GM23338 (cell line): ENCODE data around the gene FOXP2. TPM values are rescaled to one million over a fixed set of nuclear protein-coding genes. Genes with fewer than 3 reads are reported as not detected.

ENCODE experiments used
- ATAC-seq: fragments of 200-7000 bp; cut with Tn5 transposase; 3 replicates; pipeline ENCODE4 v1.9.1; 2020
- DNase-seq: peaks from one replicate; pipeline ENCODE4 v3.0.0-alpha.2; 2015; ENCODE audit warnings: low spot score
- H2AFZ ChIP-seq: fragments of 200-600 bp; sonication (generic); 2 replicates; pipeline ENCODE4 v1.8.0; 2016; ENCODE audit warnings: antibody characterized with exemption, mild to moderate bottlenecking, moderate library complexity
- H3F3A ChIP-seq: fragments of 200-600 bp; sonication (generic); replicated peaks from 2 replicates; pipeline ENCODE4 v1.8.0; 2017; ENCODE audit warnings: antibody characterized with exemption, mixed run types, low read depth
- H3K27ac ChIP-seq: fragments of 200-600 bp; sonication (generic); 2 replicates; pipeline ENCODE4 v1.6.1; 2016; ENCODE audit warnings: low read depth
- H3K27me3 ChIP-seq: fragments of 200-600 bp; sonication (generic); 2 replicates; pipeline ENCODE4 v1.8.0; 2016; ENCODE audit warnings: mild to moderate bottlenecking, mixed run types, moderate library complexity; ENCODE audit not compliant: insufficient read depth
- H3K36me3 ChIP-seq: fragments of 200-600 bp; sonication (generic); 2 replicates; pipeline ENCODE4 v1.8.0; 2016; ENCODE audit warnings: mild to moderate bottlenecking; ENCODE audit not compliant: insufficient read depth
- H3K4me1 ChIP-seq: fragments of 200-600 bp; sonication (generic); 2 replicates; pipeline ENCODE4 v1.8.0; 2016; ENCODE audit warnings: mild to moderate bottlenecking, moderate library complexity; ENCODE audit not compliant: insufficient read depth
- H3K4me2 ChIP-seq: fragments of 200-600 bp; sonication (generic); 2 replicates; pipeline ENCODE4 v1.7.1; 2017; ENCODE audit warnings: mixed run types
- H3K4me3 ChIP-seq: fragments of 200-600 bp; sonication (generic); 2 replicates; pipeline ENCODE4 v1.6.1; 2016; ENCODE audit warnings: mixed run types
- H3K79me2 ChIP-seq: fragments of 200-600 bp; sonication (generic); replicated peaks from 2 replicates; pipeline ENCODE4 v1.8.0; 2017; ENCODE audit warnings: mild to moderate bottlenecking; ENCODE audit not compliant: insufficient read depth
- H3K9me2 ChIP-seq: fragments of 200-600 bp; sonication (generic); 2 replicates; pipeline ENCODE4 v1.8.0; 2017; ENCODE audit not compliant: insufficient read depth
- H4K20me1 ChIP-seq: fragments of 200-600 bp; sonication (generic); replicated peaks from 2 replicates; pipeline ENCODE4 v1.8.0; 2017; ENCODE audit warnings: mild to moderate bottlenecking; ENCODE audit not compliant: insufficient read depth
- H3K27ac Mint-ChIP-seq: 2 replicates; pipeline ENCODE4 v1.8.0; 2020; ENCODE audit warnings: inconsistent platforms, mild to moderate bottlenecking, moderate library complexity, mixed read lengths
- H3K27me3 Mint-ChIP-seq: 3 replicates; pipeline ENCODE4 v1.8.0; 2022; ENCODE audit warnings: low read depth, mild to moderate bottlenecking, moderate library complexity, mixed read lengths, inconsistent platforms; ENCODE audit not compliant: insufficient read depth, poor library complexity
- H3K36me3 Mint-ChIP-seq: 3 replicates; pipeline ENCODE4 v1.8.0; 2021; ENCODE audit warnings: low read depth, mild to moderate bottlenecking, inconsistent platforms, moderate library complexity, mixed read lengths
- H3K4me1 Mint-ChIP-seq: 3 replicates; pipeline ENCODE4 v1.8.0; 2020; ENCODE audit warnings: mild to moderate bottlenecking, inconsistent platforms, mixed read lengths
- H3K4me3 Mint-ChIP-seq: 3 replicates; pipeline ENCODE4 v1.8.0; 2021; ENCODE audit warnings: moderate library complexity, mild to moderate bottlenecking, inconsistent platforms, mixed read lengths
- H3K9me3 Mint-ChIP-seq: 3 replicates; pipeline ENCODE4 v1.8.0; 2020; ENCODE audit warnings: moderate library complexity, mild to moderate bottlenecking, inconsistent platforms, mixed read lengths
- CREB1 ChIP-seq: fragments of 250-450 bp; sonication (Bioruptor Pico); IDR thresholded peaks from 2 replicates; pipeline ENCODE4 v1.5.0; 2020; ENCODE audit warnings: low read depth, mild to moderate bottlenecking, moderate library complexity
- EZH2 ChIP-seq: fragments of 200-600 bp; sonication (generic); IDR thresholded peaks from one replicate; pipeline ENCODE4 v1.8.0; 2017; ENCODE audit warnings: antibody characterized with exemption, mild to moderate bottlenecking, low read depth; ENCODE audit not compliant: unreplicated experiment
- EZH2phosphoT487 ChIP-seq: fragments of 200-600 bp; sonication (generic); IDR thresholded peaks from one replicate; pipeline ENCODE4 v1.8.1; 2018; ENCODE audit warnings: antibody characterized with exemption; ENCODE audit not compliant: unreplicated experiment
- NANOG ChIP-seq: IDR thresholded peaks from 2 replicates; pipeline ENCODE4 v1.6.1; 2016; ENCODE audit warnings: antibody characterized with exemption, borderline replicate concordance
- POLR2AphosphoS5 ChIP-seq: IDR thresholded peaks from 2 replicates; pipeline ENCODE4 v1.6.1; 2016; ENCODE audit warnings: antibody characterized with exemption, low read depth
- STAT1 ChIP-seq: IDR thresholded peaks from one replicate; pipeline ENCODE4 v1.6.1; 2016; ENCODE audit warnings: antibody characterized with exemption; ENCODE audit not compliant: unreplicated experiment
- ZNF114 ChIP-seq: fragments of 250-450 bp; sonication (Bioruptor Pico); IDR thresholded peaks from 2 replicates; pipeline ENCODE4 v1.5.0; 2020; ENCODE audit warnings: mild to moderate bottlenecking, moderate library complexity
- ZNF331 ChIP-seq: fragments of 250-450 bp; sonication (Bioruptor Pico); IDR thresholded peaks from 2 replicates; pipeline ENCODE4 v1.5.0; 2020; ENCODE audit warnings: low read depth, mild to moderate bottlenecking, moderate library complexity
- polyA plus RNA-seq: library from polyadenylated mRNA; unstranded; fragments of >200 nt; fragmentation: Nextera tagmentation; extraction: Ambion mirVana; gene quantifications from 2 replicates; pipeline ENCODE4 v1.2.1, GENCODE V29; 2016
- total RNA-seq: library from RNA; depleted of rRNA; stranded (reverse); fragments of >200 nt; shearing (Covaris generic); gene quantifications from 2 replicates; pipeline ENCODE4 v1.2.3, GENCODE V29; 2014
- TF ChIP-seq, protein P1 (sequence below): IDR thresholded peaks from 2 replicates; pipeline ENCODE4 v1.6.1; 2016; ENCODE audit warnings: antibody characterized with exemption
- TF ChIP-seq, protein P2 (sequence below): IDR thresholded peaks from one replicate; pipeline ENCODE4 v1.6.1; 2018; ENCODE audit warnings: antibody characterized with exemption; ENCODE audit not compliant: unreplicated experiment
- TF ChIP-seq, protein P3 (sequence below), 2 experiments: fragments of 200-600 bp in 1 of 2; sonication (generic) in 1 of 2; conservative IDR thresholded peaks; 2 replicates each; pipeline versions ENCODE4 v1.5.1 to v1.6.1; 2016 to 2017; ENCODE audit warnings: antibody characterized with exemption in 2 of 2, low read depth in 2 of 2, mild to moderate bottlenecking in 2 of 2, moderate library complexity in 1 of 2
- TF ChIP-seq, protein P4 (sequence below): fragments of 250-450 bp; sonication (Bioruptor Pico); IDR thresholded peaks from 2 replicates; pipeline ENCODE4 v1.5.0; 2020; ENCODE audit warnings: mild to moderate bottlenecking, moderate library complexity

The FOXP2 gene
- total and polyA plus RNA-seq, 2 experiments from 2014 or later: 0.03 to 0.24 TPM

DNA sequence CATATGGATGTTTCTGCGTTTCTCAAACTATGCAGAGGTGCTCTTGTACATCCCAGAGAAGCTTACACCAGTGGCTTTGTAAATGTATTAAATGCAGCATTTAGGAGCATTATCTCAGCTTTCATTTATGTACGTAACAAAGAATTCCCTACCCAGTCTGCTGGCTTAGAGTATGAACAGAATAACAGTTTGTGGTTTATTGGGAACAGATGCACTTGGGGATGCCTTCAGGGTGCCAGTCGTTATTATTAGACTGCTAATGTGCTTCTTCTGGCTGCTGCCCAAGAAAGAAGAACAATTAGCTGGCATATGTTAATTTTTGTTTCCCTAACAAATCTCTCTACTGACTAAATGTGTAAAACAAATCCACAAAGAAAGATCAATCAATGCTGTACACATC, 241.9 kb downstream of the FOXP2 start:
- TF ChIP-seq, protein P1, sequence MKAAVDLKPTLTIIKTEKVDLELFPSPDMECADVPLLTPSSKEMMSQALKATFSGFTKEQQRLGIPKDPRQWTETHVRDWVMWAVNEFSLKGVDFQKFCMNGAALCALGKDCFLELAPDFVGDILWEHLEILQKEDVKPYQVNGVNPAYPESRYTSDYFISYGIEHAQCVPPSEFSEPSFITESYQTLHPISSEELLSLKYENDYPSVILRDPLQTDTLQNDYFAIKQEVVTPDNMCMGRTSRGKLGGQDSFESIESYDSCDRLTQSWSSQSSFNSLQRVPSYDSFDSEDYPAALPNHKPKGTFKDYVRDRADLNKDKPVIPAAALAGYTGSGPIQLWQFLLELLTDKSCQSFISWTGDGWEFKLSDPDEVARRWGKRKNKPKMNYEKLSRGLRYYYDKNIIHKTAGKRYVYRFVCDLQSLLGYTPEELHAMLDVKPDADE: no peak
- no peak for TF ChIP-seq ZNF331 (CRISPR knock-in tag)
- TF ChIP-seq EZH2: no peak
- TF ChIP-seq, protein P2, sequence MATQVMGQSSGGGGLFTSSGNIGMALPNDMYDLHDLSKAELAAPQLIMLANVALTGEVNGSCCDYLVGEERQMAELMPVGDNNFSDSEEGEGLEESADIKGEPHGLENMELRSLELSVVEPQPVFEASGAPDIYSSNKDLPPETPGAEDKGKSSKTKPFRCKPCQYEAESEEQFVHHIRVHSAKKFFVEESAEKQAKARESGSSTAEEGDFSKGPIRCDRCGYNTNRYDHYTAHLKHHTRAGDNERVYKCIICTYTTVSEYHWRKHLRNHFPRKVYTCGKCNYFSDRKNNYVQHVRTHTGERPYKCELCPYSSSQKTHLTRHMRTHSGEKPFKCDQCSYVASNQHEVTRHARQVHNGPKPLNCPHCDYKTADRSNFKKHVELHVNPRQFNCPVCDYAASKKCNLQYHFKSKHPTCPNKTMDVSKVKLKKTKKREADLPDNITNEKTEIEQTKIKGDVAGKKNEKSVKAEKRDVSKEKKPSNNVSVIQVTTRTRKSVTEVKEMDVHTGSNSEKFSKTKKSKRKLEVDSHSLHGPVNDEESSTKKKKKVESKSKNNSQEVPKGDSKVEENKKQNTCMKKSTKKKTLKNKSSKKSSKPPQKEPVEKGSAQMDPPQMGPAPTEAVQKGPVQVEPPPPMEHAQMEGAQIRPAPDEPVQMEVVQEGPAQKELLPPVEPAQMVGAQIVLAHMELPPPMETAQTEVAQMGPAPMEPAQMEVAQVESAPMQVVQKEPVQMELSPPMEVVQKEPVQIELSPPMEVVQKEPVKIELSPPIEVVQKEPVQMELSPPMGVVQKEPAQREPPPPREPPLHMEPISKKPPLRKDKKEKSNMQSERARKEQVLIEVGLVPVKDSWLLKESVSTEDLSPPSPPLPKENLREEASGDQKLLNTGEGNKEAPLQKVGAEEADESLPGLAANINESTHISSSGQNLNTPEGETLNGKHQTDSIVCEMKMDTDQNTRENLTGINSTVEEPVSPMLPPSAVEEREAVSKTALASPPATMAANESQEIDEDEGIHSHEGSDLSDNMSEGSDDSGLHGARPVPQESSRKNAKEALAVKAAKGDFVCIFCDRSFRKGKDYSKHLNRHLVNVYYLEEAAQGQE: no peak
- TF ChIP-seq, protein P3, sequence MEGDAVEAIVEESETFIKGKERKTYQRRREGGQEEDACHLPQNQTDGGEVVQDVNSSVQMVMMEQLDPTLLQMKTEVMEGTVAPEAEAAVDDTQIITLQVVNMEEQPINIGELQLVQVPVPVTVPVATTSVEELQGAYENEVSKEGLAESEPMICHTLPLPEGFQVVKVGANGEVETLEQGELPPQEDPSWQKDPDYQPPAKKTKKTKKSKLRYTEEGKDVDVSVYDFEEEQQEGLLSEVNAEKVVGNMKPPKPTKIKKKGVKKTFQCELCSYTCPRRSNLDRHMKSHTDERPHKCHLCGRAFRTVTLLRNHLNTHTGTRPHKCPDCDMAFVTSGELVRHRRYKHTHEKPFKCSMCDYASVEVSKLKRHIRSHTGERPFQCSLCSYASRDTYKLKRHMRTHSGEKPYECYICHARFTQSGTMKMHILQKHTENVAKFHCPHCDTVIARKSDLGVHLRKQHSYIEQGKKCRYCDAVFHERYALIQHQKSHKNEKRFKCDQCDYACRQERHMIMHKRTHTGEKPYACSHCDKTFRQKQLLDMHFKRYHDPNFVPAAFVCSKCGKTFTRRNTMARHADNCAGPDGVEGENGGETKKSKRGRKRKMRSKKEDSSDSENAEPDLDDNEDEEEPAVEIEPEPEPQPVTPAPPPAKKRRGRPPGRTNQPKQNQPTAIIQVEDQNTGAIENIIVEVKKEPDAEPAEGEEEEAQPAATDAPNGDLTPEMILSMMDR (conservative IDR thresholded peaks at IDR 0.05; ENCODE audit: low read depth in 2 of 2): no peak
- TF ChIP-seq CREB1 (CRISPR knock-in tag): no peak
- TF ChIP-seq, protein P4, sequence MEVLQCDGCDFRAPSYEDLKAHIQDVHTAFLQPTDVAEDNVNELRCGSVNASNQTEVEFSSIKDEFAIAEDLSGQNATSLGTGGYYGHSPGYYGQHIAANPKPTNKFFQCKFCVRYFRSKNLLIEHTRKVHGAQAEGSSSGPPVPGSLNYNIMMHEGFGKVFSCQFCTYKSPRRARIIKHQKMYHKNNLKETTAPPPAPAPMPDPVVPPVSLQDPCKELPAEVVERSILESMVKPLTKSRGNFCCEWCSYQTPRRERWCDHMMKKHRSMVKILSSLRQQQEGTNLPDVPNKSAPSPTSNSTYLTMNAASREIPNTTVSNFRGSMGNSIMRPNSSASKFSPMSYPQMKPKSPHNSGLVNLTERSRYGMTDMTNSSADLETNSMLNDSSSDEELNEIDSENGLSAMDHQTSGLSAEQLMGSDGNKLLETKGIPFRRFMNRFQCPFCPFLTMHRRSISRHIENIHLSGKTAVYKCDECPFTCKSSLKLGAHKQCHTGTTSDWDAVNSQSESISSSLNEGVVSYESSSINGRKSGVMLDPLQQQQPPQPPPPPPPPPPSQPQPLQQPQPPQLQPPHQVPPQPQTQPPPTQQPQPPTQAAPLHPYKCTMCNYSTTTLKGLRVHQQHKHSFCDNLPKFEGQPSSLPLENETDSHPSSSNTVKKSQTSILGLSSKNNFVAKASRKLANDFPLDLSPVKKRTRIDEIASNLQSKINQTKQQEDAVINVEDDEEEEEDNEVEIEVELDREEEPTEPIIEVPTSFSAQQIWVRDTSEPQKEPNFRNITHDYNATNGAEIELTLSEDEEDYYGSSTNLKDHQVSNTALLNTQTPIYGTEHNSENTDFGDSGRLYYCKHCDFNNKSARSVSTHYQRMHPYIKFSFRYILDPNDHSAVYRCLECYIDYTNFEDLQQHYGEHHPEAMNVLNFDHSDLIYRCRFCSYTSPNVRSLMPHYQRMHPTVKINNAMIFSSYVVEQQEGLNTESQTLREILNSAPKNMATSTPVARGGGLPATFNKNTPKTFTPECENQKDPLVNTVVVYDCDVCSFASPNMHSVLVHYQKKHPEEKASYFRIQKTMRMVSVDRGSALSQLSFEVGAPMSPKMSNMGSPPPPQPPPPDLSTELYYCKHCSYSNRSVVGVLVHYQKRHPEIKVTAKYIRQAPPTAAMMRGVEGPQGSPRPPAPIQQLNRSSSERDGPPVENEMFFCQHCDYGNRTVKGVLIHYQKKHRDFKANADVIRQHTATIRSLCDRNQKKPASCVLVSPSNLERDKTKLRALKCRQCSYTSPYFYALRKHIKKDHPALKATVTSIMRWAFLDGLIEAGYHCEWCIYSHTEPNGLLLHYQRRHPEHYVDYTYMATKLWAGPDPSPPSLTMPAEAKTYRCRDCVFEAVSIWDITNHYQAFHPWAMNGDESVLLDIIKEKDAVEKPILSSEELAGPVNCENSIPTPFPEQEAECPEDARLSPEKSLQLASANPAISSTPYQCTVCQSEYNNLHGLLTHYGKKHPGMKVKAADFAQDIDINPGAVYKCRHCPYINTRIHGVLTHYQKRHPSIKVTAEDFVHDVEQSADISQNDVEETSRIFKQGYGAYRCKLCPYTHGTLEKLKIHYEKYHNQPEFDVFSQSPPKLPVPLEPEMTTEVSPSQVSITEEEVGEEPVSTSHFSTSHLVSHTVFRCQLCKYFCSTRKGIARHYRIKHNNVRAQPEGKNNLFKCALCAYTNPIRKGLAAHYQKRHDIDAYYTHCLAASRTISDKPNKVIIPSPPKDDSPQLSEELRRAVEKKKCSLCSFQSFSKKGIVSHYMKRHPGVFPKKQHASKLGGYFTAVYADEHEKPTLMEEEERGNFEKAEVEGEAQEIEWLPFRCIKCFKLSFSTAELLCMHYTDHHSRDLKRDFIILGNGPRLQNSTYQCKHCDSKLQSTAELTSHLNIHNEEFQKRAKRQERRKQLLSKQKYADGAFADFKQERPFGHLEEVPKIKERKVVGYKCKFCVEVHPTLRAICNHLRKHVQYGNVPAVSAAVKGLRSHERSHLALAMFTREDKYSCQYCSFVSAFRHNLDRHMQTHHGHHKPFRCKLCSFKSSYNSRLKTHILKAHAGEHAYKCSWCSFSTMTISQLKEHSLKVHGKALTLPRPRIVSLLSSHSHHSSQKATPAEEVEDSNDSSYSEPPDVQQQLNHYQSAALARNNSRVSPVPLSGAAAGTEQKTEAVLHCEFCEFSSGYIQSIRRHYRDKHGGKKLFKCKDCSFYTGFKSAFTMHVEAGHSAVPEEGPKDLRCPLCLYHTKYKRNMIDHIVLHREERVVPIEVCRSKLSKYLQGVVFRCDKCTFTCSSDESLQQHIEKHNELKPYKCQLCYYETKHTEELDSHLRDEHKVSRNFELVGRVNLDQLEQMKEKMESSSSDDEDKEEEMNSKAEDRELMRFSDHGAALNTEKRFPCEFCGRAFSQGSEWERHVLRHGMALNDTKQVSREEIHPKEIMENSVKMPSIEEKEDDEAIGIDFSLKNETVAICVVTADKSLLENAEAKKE (CRISPR knock-in tag): no peak
- no peak for TF ChIP-seq NANOG
- TF ChIP-seq ZNF114 (CRISPR knock-in tag): no peak
- TF ChIP-seq STAT1: no peak
- TF ChIP-seq EZH2phosphoT487: no peak
- no peak for TF ChIP-seq POLR2AphosphoS5
- Histone ChIP-seq H3F3A (no peaks in the 10 kb centered on the region), H3K27ac (no peak overlapping the region), H3K4me1 (peaks cover 65% of the 10 kb centered on the region), H3K36me3 (no peaks in the 10 kb centered on the region), H4K20me1 (no peaks in the 10 kb centered on the region), H3K27me3 (no peaks in the 10 kb centered on the region), H3K4me3 (no peak overlapping the region), H2AFZ (no peak overlapping the region), H3K9me2 (no peaks in the 10 kb centered on the region), H3K4me2 (no peak overlapping the region), H3K79me2 (no peaks in the 10 kb centered on the region)
- no peak for DNase-seq
- no peaks in the 10 kb centered on the region for H3K9me3 Mint-ChIP-seq
- no peak overlapping the region for H3K4me3 Mint-ChIP-seq
- ATAC-seq: no peak
- H3K27me3 Mint-ChIP-seq: no peaks in the 10 kb centered on the region
- no peak overlapping the region; the same call in 1 of the 2 replicates for H3K27ac Mint-ChIP-seq
- no peaks in the 10 kb centered on the region for H3K36me3 Mint-ChIP-seq
- peaks cover 64% of the 10 kb centered on the region for H3K4me1 Mint-ChIP-seq
